ENCODE measurements around the gene ZFYVE19. TPM values are rescaled to one million over a fixed set of nuclear protein-coding genes. Genes with fewer than 3 reads are reported as not detected.

Gene ZFYVE19
- polyA plus RNA-seq (2012; ENCODE audit: insufficient read depth, insufficient read length, low read depth) = 9.9 TPM

- peak; percentile 99 for DNase-seq
- H3K36me3 ChIP-seq = no peaks in the 10 kb centered on the region
- no peak for TF ChIP-seq CTCF (IDR thresholded peaks at IDR 0.05; ENCODE audit: low read depth, low read length)
- H3K4me3 ChIP-seq (ENCODE audit: low read depth, low read length) = peak within 1 kb of the TSS; percentile 91
- no peaks in the 10 kb centered on the region for H3K9me3 ChIP-seq
- no peaks in the 10 kb centered on the region for H3K27me3 ChIP-seq
- no peaks in the 10 kb centered on the region for H3K4me1 ChIP-seq
Measured at GRCh38 chr15:40807028-40807887, at the start of gene ZFYVE19, which contains the start of gene DNAJC17. Gene ZFYVE19 (plus strand): TSS chr15:40807089. CDS start chr15:40807590, 501 bp downstream. Gene DNAJC17 (minus strand): TSS chr15:40807473. CDS start chr15:40807446, 27 bp downstream.

- no peak for TF ChIP-seq CTCF (IDR thresholded peaks at IDR 0.05; ENCODE audit: low read depth, low read length)
- no peak for DNase-seq
- H3K9me3 ChIP-seq = no peaks in the 10 kb centered on the region
- peaks cover 17% of the 10 kb centered on the region for H3K4me1 ChIP-seq
- H3K4me3 ChIP-seq (ENCODE audit: low read depth, low read length) = no peak overlapping the region
- no peaks in the 10 kb centered on the region for H3K27me3 ChIP-seq
- no peaks in the 10 kb centered on the region for H3K36me3 ChIP-seq
Measured at GRCh38 chr15:40759961-40760360, 46.9 kb upstream of the ZFYVE19 start.

GRCh38 chr15:40762919-40763800 is 43.7 kb upstream of the ZFYVE19 start:
- no peak for TF ChIP-seq CTCF (IDR thresholded peaks at IDR 0.05; ENCODE audit: low read depth, low read length)
- H3K9me3 ChIP-seq = no peaks in the 10 kb centered on the region
- no peak overlapping the region for H3K4me3 ChIP-seq (ENCODE audit: low read depth, low read length)
- peaks cover 31% of the 10 kb centered on the region for H3K4me1 ChIP-seq
- peak; percentile 78 for DNase-seq
- H3K27me3 ChIP-seq = no peaks in the 10 kb centered on the region
- no peaks in the 10 kb centered on the region for H3K36me3 ChIP-seq

- Histone ChIP-seq H3K9me3 (no peaks in the 10 kb centered on the region), H3K36me3 (no peaks in the 10 kb centered on the region), H3K27me3 (no peaks in the 10 kb centered on the region), H3K4me3 (ENCODE audit: low read depth, low read length) (no peak within 1 kb of the TSS), H3K4me1 (peaks cover 37% of the 10 kb centered on the region)
- TF ChIP-seq CTCF (IDR thresholded peaks at IDR 0.05; ENCODE audit: low read depth, low read length) = no peak
- DNase-seq = no peak
Measured at GRCh38 chr15:40763801-40764628, 42.9 kb upstream of the ZFYVE19 start, which contains the start of gene GCHFR. Gene GCHFR (plus strand): TSS chr15:40764068. CDS start chr15:40764181, 113 bp downstream.

GRCh38 chr15:40764629-40765103 is 42.2 kb upstream of the ZFYVE19 start:
- no peak overlapping the region for H3K4me3 ChIP-seq (ENCODE audit: low read depth, low read length)
- no peaks in the 10 kb centered on the region for H3K9me3 ChIP-seq
- peaks cover 44% of the 10 kb centered on the region for H3K4me1 ChIP-seq
- TF ChIP-seq CTCF (IDR thresholded peaks at IDR 0.05; ENCODE audit: low read depth, low read length) = no peak
- DNase-seq = no peak
- no peaks in the 10 kb centered on the region for H3K27me3 ChIP-seq
- no peaks in the 10 kb centered on the region for H3K36me3 ChIP-seq
